Measurements from ENCODE around the gene CDK5.

CDK5 gene

GRCh38 chr7:151035026-151035717 lies 22.5 kb downstream of the CDK5 start:
- Histone ChIP-seq H3K9me3 (ENCODE audit: insufficient read depth, low read length) (no peaks in the 10 kb centered on the region), H3K27me3 (ENCODE audit: low read length) (no peaks in the 10 kb centered on the region), H3F3A (ENCODE audit: insufficient read depth) (no peaks in the 10 kb centered on the region), H2AFZ (ENCODE audit: low read depth, low read length, severe bottlenecking) (no peak overlapping the region), H3K27ac (ENCODE audit: low read depth, low read length) (no peak overlapping the region), H3K79me2 (ENCODE audit: insufficient read depth, low read length) (no peaks in the 10 kb centered on the region), H3K36me3 (ENCODE audit: low read length) (no peaks in the 10 kb centered on the region), H3K9ac (ENCODE audit: low read length) (no peak overlapping the region), H3K4me2 (ENCODE audit: low read depth, low read length, poor library complexity, severe bottlenecking) (no peak overlapping the region), H3K4me3 (ENCODE audit: insufficient read depth, low read length, poor library complexity, severe bottlenecking) (no peak overlapping the region), H4K20me1 (ENCODE audit: low read depth, low read length) (no peaks in the 10 kb centered on the region), H3K9me2 (replicated peaks; ENCODE audit: insufficient read depth, low read length) (no peaks in the 10 kb centered on the region)
- no peak for TF ChIP-seq EZH2phosphoT487 (conservative IDR thresholded peaks at IDR 0.05; ENCODE audit: low read length)
- no peak for TF ChIP-seq CTCF (IDR thresholded peaks at IDR 0.05; ENCODE audit: insufficient read depth, low read length, poor library complexity, severe bottlenecking)

GRCh38 chr7:151034312-151035025 lies 23.2 kb downstream of the CDK5 start:
- Histone ChIP-seq H3K9ac (ENCODE audit: low read length) (no peak overlapping the region), H3K36me3 (ENCODE audit: low read length) (no peaks in the 10 kb centered on the region), H3K4me3 (ENCODE audit: insufficient read depth, low read length, poor library complexity, severe bottlenecking) (no peak overlapping the region), H3K79me2 (ENCODE audit: insufficient read depth, low read length) (peaks cover 5% of the 10 kb centered on the region; the same call in 1 of the 2 replicates), H3K9me2 (replicated peaks; ENCODE audit: insufficient read depth, low read length) (no peaks in the 10 kb centered on the region), H3K27ac (ENCODE audit: low read depth, low read length) (no peak overlapping the region), H3K27me3 (ENCODE audit: low read length) (no peaks in the 10 kb centered on the region), H3K9me3 (ENCODE audit: insufficient read depth, low read length) (no peaks in the 10 kb centered on the region), H2AFZ (ENCODE audit: low read depth, low read length, severe bottlenecking) (no peak overlapping the region), H3F3A (ENCODE audit: insufficient read depth) (no peaks in the 10 kb centered on the region), H3K4me2 (ENCODE audit: low read depth, low read length, poor library complexity, severe bottlenecking) (no peak overlapping the region), H4K20me1 (ENCODE audit: low read depth, low read length) (no peaks in the 10 kb centered on the region)
- no peak for TF ChIP-seq CTCF (IDR thresholded peaks at IDR 0.05; ENCODE audit: insufficient read depth, low read length, poor library complexity, severe bottlenecking)
- TF ChIP-seq EZH2phosphoT487 (conservative IDR thresholded peaks at IDR 0.05; ENCODE audit: low read length) = no peak

- Histone ChIP-seq H4K20me1 (ENCODE audit: low read depth, low read length) (no peaks in the 10 kb centered on the region), H3F3A (ENCODE audit: insufficient read depth) (no peaks in the 10 kb centered on the region), H3K4me2 (ENCODE audit: low read depth, low read length, poor library complexity, severe bottlenecking) (no peak overlapping the region), H3K79me2 (ENCODE audit: insufficient read depth, low read length) (peaks cover 9% of the 10 kb centered on the region; the same call in 1 of the 2 replicates), H3K9ac (ENCODE audit: low read length) (no peak overlapping the region), H3K9me3 (ENCODE audit: insufficient read depth, low read length) (no peaks in the 10 kb centered on the region), H3K27me3 (ENCODE audit: low read length) (no peaks in the 10 kb centered on the region), H2AFZ (ENCODE audit: low read depth, low read length, severe bottlenecking) (no peak overlapping the region), H3K9me2 (replicated peaks; ENCODE audit: insufficient read depth, low read length) (no peaks in the 10 kb centered on the region), H3K4me3 (ENCODE audit: insufficient read depth, low read length, poor library complexity, severe bottlenecking) (no peak overlapping the region), H3K36me3 (ENCODE audit: low read length) (no peaks in the 10 kb centered on the region), H3K27ac (ENCODE audit: low read depth, low read length) (no peak overlapping the region)
- TF ChIP-seq EZH2phosphoT487 (conservative IDR thresholded peaks at IDR 0.05; ENCODE audit: low read length) = no peak
- TF ChIP-seq CTCF (IDR thresholded peaks at IDR 0.05; ENCODE audit: insufficient read depth, low read length, poor library complexity, severe bottlenecking) = no peak
These were observed 23.8 kb downstream of the CDK5 start for GRCh38 chr7:151033864-151034249.
